ENCODE data around the gene ZPR1. TPM values are rescaled to one million over a fixed set of nuclear protein-coding genes. Genes with fewer than 3 reads are reported as not detected.

Gene ZPR1, protein sequence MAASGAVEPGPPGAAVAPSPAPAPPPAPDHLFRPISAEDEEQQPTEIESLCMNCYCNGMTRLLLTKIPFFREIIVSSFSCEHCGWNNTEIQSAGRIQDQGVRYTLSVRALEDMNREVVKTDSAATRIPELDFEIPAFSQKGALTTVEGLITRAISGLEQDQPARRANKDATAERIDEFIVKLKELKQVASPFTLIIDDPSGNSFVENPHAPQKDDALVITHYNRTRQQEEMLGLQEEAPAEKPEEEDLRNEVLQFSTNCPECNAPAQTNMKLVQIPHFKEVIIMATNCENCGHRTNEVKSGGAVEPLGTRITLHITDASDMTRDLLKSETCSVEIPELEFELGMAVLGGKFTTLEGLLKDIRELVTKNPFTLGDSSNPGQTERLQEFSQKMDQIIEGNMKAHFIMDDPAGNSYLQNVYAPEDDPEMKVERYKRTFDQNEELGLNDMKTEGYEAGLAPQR
- total RNA-seq (2022; extraction: Qiagen RNA extraction; ENCODE audit: low read depth): 51.3 to 65.0 TPM (median 56.8 TPM) in 5 replicates

GRCh38 chr11:116787786-116788486 lies at the start of gene ZPR1:
TSS of gene ZPR1 (minus strand) at chr11:116788023. CDS start at chr11:116787990, 33 bp downstream.

DNA sequence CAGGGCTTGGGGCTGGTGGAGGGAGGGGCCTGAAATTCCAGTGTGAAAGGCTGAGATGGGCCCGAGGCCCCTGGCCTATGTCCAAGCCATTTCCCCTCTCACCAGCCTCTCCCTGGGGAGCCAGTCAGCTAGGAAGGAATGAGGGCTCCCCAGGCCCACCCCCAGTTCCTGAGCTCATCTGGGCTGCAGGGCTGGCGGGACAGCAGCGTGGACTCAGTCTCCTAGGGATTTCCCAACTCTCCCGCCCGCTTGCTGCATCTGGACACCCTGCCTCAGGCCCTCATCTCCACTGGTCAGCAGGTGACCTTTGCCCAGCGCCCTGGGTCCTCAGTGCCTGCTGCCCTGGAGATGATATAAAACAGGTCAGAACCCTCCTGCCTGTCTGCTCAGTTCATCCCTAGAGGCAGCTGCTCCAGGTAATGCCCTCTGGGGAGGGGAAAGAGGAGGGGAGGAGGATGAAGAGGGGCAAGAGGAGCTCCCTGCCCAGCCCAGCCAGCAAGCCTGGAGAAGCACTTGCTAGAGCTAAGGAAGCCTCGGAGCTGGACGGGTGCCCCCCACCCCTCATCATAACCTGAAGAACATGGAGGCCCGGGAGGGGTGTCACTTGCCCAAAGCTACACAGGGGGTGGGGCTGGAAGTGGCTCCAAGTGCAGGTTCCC lies 41.8 kb upstream of the ZPR1 start, which contains the start of gene APOC3:
APOC3 (plus strand) TSS at position 383 of the 659 bp plus-strand sequence. CDS start 676 bp downstream, outside the sequence.

GRCh38 chr11:116823031-116823843 lies 35.4 kb upstream of the ZPR1 start, which contains the start of gene APOA4:
TSS of gene APOA4 (minus strand) at chr11:116823304. CDS start at chr11:116823191, 113 bp downstream.

DNA sequence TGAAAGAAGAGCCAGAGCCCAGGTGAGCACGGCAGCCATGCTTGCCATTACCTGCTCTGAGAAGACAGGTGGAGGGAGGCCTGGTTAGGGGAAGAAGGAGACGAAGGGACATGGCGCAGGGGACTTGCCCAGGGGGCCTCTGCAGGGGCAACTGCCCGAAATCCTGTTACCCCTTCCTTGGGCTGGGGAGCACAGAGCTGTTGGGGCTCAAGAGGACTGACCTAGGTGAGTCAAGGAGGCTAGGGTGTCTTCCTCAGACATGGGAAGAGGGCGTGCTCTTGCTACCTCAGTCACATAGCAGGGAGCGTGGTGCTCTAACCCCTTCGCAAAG lies 4.0 kb upstream of the ZPR1 start, which contains the start of gene APOA5:
APOA5 (minus strand) TSS at position 67 of the 331 bp plus-strand sequence; CDS start at position 48, 19 bp downstream.

GRCh38 chr11:116772443-116773202 lies 15.2 kb downstream of the ZPR1 start, which contains the start of gene BUD13:
TSS of gene BUD13 (minus strand) at chr11:116772987. CDS start at chr11:116772964, 23 bp downstream.

Other genes starting within 250 kb of the ZPR1 start
- 10.5 to 13.5 TPM (median 11.7 TPM) in 5 replicates for gene BUD13, start 15.0 kb downstream of the ZPR1 start, total RNA-seq (2022; extraction: Qiagen RNA extraction; ENCODE audit: low read depth)
- gene APOA5, start 3.9 kb upstream of the ZPR1 start, total RNA-seq (2022; extraction: Qiagen RNA extraction; ENCODE audit: low read depth): not detected in 5 replicates
- not detected in 5 replicates for gene APOA4, start 35.3 kb upstream of the ZPR1 start, total RNA-seq (2022; extraction: Qiagen RNA extraction; ENCODE audit: low read depth)
- not detected in 5 replicates for gene APOC3, start 41.9 kb upstream of the ZPR1 start, total RNA-seq (2022; extraction: Qiagen RNA extraction; ENCODE audit: low read depth)
- 0.10 to 1.3 TPM (median 0.25 TPM) in 5 replicates for gene APOA1, start 49.6 kb upstream of the ZPR1 start, total RNA-seq (2022; extraction: Qiagen RNA extraction; ENCODE audit: low read depth)

Data from A549 treated with RU486 at 1 μM for 4 hours (cell line).